Cardiac septum (tissue), 1 donor: ENCODE results near the gene DDAH1. TPM values are rescaled to one million over a fixed set of nuclear protein-coding genes. Genes with fewer than 3 reads are reported as not detected.

Source experiments
- total RNA-seq: library from RNA; stranded (reverse); fragmentation: NEBNext Ultra II Directional; extraction: Animal tissue kit (Norgen Biotek cat#: 25700); gene quantifications from one replicate; pipeline ENCODE4 v1.2.1, GENCODE V29; 2021
- donor health status: DM: no; HTN: no; CAD: no.

Gene DDAH1
- total RNA-seq, 1 donor from 2014 or later: 58.1 TPM

Other genes starting within 250 kb of the DDAH1 start
- 17.4 TPM for gene C1orf52, start 205.5 kb downstream of the DDAH1 start, total RNA-seq
- 8.7 TPM for gene BCL10, start 188.5 kb downstream of the DDAH1 start, total RNA-seq
- 143 TPM for gene CCN1, start 115.6 kb upstream of the DDAH1 start, total RNA-seq
- 13.3 TPM for gene ZNHIT6, start 243.3 kb upstream of the DDAH1 start, total RNA-seq